H1 (cell line): Measurements from ENCODE around the gene TAF4. TPM values are rescaled to one million over a fixed set of nuclear protein-coding genes. Genes with fewer than 3 reads are reported as not detected.

Source experiments
- CTCF ChIA-PET: fragments of 300-600 bp; sonication (Branson Sonifier 250); formaldehyde crosslinking; loops from one replicate; lab custom pipeline; 2021; ENCODE audit not compliant: partially characterized antibody; lab: Charles Lee
- POLR2A ChIA-PET: fragments of 300-600 bp; sonication (Branson Sonifier 250); formaldehyde crosslinking; loops from one replicate; lab custom pipeline; 2021; ENCODE audit warnings: inconsistent platforms; ENCODE audit not compliant: partially characterized antibody; lab: Charles Lee
- DNase-seq, 2 experiments: peaks; one replicate each; pipeline versions ENCODE4 v3.0.0 to v3.0.0-alpha.2; 2010 to 2022; ENCODE audit warnings: low spot score in 2 of 2, low read depth in 1 of 2, mixed read lengths in 1 of 2
- FAIRE-seq: peaks from 2 replicates; lab custom pipeline; 2011; peaks lifted over from hg19 to GRCh38; lab: Jason Lieb, UNC
- H2AFZ ChIP-seq: 2 replicates; pipeline ENCODE4 v1.8.1; 2012; ENCODE audit warnings: low read length, inconsistent platforms
- H2AK5ac ChIP-seq: 2 replicates; pipeline ENCODE4 v1.6.1; 2013; ENCODE audit warnings: low read depth, low read length
- H2BK120ac ChIP-seq: replicated peaks from 2 replicates; pipeline ENCODE3; 2013; ENCODE audit warnings: low read depth, low read length, inconsistent platforms
- H2BK12ac ChIP-seq: 2 replicates; pipeline ENCODE4 v1.6.1; 2013; ENCODE audit warnings: low read depth, low read length
- H2BK15ac ChIP-seq: 2 replicates; pipeline ENCODE4 v1.6.1; 2013; ENCODE audit warnings: low read length
- H2BK20ac ChIP-seq: 2 replicates; pipeline ENCODE4 v1.6.1; 2013; ENCODE audit warnings: low read length
- H2BK5ac ChIP-seq: 2 replicates; pipeline ENCODE4 v1.6.1; 2013; ENCODE audit warnings: low read depth, low read length
- H3K14ac ChIP-seq: 2 replicates; pipeline ENCODE4 v1.6.1; 2013; ENCODE audit warnings: inconsistent platforms; ENCODE audit not compliant: insufficient read length
- H3K18ac ChIP-seq: 2 replicates; pipeline ENCODE4 v1.6.1; 2013; ENCODE audit warnings: low read length; ENCODE audit errors: extremely low read depth
- H3K23ac ChIP-seq: 2 replicates; pipeline ENCODE4 v1.6.1; 2013; ENCODE audit warnings: inconsistent platforms; ENCODE audit not compliant: insufficient read length
- H3K23me2 ChIP-seq: 2 replicates; pipeline ENCODE4 v1.6.1; 2013; ENCODE audit warnings: low read depth, low read length
- H3K27ac ChIP-seq: 2 replicates; pipeline ENCODE4 v1.6.1; 2011; ENCODE audit warnings: low read depth, low read length, inconsistent platforms
- H3K27me3 ChIP-seq, 4 experiments: replicated peaks in 1 of 4; 1 replicate in 1 of 4; 2 replicates in 3 of 4; pipeline versions ENCODE4 v1.6.1 to v1.8.1; 2011 to 2013; ENCODE audit warnings: low read length in 3 of 4, mild to moderate bottlenecking in 3 of 4, inconsistent platforms in 2 of 4, mixed read lengths in 2 of 4, moderate library complexity in 1 of 4; ENCODE audit not compliant: control insufficient read depth in 3 of 4, insufficient read depth in 3 of 4; ENCODE audit errors: extremely low read depth in 1 of 4
- H3K36me3 ChIP-seq, 4 experiments: 2 replicates each; pipeline versions ENCODE4 v1.6.1 to v1.8.1; 2011 to 2013; ENCODE audit warnings: mild to moderate bottlenecking in 4 of 4, low read length in 3 of 4, moderate library complexity in 2 of 4, control low read depth in 1 of 4, inconsistent platforms in 1 of 4; ENCODE audit not compliant: insufficient read depth in 4 of 4, control insufficient read depth in 2 of 4
- H3K4ac ChIP-seq: replicated peaks from 2 replicates; pipeline ENCODE3; 2013; ENCODE audit warnings: low read length, low read depth, mixed read lengths, inconsistent platforms; ENCODE audit not compliant: insufficient read length
- H3K4me1 ChIP-seq, 4 experiments: replicated peaks in 1 of 4; 1 replicate in 1 of 4; 2 replicates in 3 of 4; pipeline versions ENCODE4 v1.6.1 to v1.8.1; 2011 to 2013; ENCODE audit warnings: low read length in 3 of 4, inconsistent platforms in 2 of 4, mixed read lengths in 1 of 4; ENCODE audit not compliant: insufficient read depth in 4 of 4, control insufficient read depth in 3 of 4
- H3K4me2 ChIP-seq, 2 experiments: 2 replicates each; pipeline versions ENCODE4 v1.6.1 to v1.8.1; 2011 to 2013; ENCODE audit warnings: low read depth in 2 of 2, low read length in 2 of 2, control low read depth in 1 of 2, inconsistent platforms in 1 of 2, mild to moderate bottlenecking in 1 of 2; ENCODE audit not compliant: insufficient read depth in 1 of 2
- H3K4me3 ChIP-seq, 4 experiments: fragments of 200-600, 300-600 bp in 1 of 4; sonication (generic), shearing (Covaris generic), sonication (Bioruptor Twin) in 1 of 4; 2 replicates each; pipeline versions ENCODE4 v1.5.1 to v1.8.1; 2011 to 2016; ENCODE audit warnings: low read length in 4 of 4, low read depth in 3 of 4, control low read depth in 2 of 4, inconsistent platforms in 2 of 4, mild to moderate bottlenecking in 2 of 4, mixed read lengths in 1 of 4, moderate library complexity in 1 of 4; ENCODE audit not compliant: insufficient read depth in 2 of 4; ENCODE audit errors: extremely low read depth in 1 of 4
- H3K56ac ChIP-seq: replicated peaks from 2 replicates; pipeline ENCODE3; 2013; ENCODE audit warnings: low read depth, mild to moderate bottlenecking, mixed read lengths, low read length, inconsistent platforms; ENCODE audit not compliant: insufficient read length
- H3K79me1 ChIP-seq: 2 replicates; pipeline ENCODE4 v1.6.1; 2013; ENCODE audit warnings: low read depth, low read length, control low read depth
- H3K79me2 ChIP-seq, 2 experiments: 2 replicates each; pipeline versions ENCODE4 v1.6.1 to v1.8.1; 2012 to 2013; ENCODE audit warnings: low read length in 2 of 2, mild to moderate bottlenecking in 2 of 2, inconsistent platforms in 1 of 2; ENCODE audit not compliant: insufficient read depth in 2 of 2, control insufficient read depth in 1 of 2
- H3K9ac ChIP-seq, 4 experiments: replicated peaks in 1 of 4; 1 replicate in 1 of 4; 2 replicates in 3 of 4; pipeline versions ENCODE4 v1.6.1 to v1.8.1; 2011 to 2013; ENCODE audit warnings: low read depth in 3 of 4, low read length in 3 of 4, control low read depth in 2 of 4, mild to moderate bottlenecking in 2 of 4, moderate library complexity in 2 of 4, inconsistent platforms in 1 of 4; ENCODE audit errors: extremely low read depth in 1 of 4
- H3K9me3 ChIP-seq, 2 experiments: 2 replicates each; pipeline versions ENCODE4 v1.6.1 to v1.8.1; 2012 to 2013; ENCODE audit warnings: mild to moderate bottlenecking in 2 of 2, moderate library complexity in 2 of 2, control low read depth in 1 of 2, inconsistent platforms in 1 of 2, low read depth in 1 of 2, low read length in 1 of 2, mixed read lengths in 1 of 2; ENCODE audit not compliant: insufficient read depth in 2 of 2
- H4K20me1 ChIP-seq, 2 experiments: replicated peaks in 1 of 2; 2 replicates each; pipeline versions ENCODE3 to v1.8.1; 2011 to 2013; ENCODE audit warnings: inconsistent platforms in 2 of 2, low read length in 2 of 2, mild to moderate bottlenecking in 1 of 2; ENCODE audit not compliant: insufficient read depth in 2 of 2, control insufficient read depth in 1 of 2
- H4K5ac ChIP-seq: 2 replicates; pipeline ENCODE4 v1.6.1; 2013; ENCODE audit warnings: low read length, low read depth, mixed read lengths, inconsistent platforms; ENCODE audit not compliant: insufficient read length
- H4K8ac ChIP-seq: 2 replicates; pipeline ENCODE4 v1.8.0; 2013; ENCODE audit warnings: mild to moderate bottlenecking, moderate library complexity, low read length, inconsistent platforms; ENCODE audit not compliant: insufficient read depth; ENCODE audit errors: extremely low read depth
- H4K91ac ChIP-seq: replicated peaks from 2 replicates; pipeline ENCODE3; 2013; ENCODE audit warnings: low read length, mixed read lengths, inconsistent platforms; ENCODE audit not compliant: insufficient read length
- CEBPB ChIP-seq: IDR thresholded peaks from 2 replicates; pipeline ENCODE4 v1.6.1; 2012; ENCODE audit warnings: low read depth, low read length
- CHD1 ChIP-seq: IDR thresholded peaks from 2 replicates; pipeline ENCODE4 v1.6.1; 2012; ENCODE audit warnings: low read depth, low read length, improper control_type of control experiment
- CREB1 ChIP-seq: IDR thresholded peaks from 2 replicates; pipeline ENCODE4 v1.6.1; 2012; ENCODE audit warnings: inconsistent platforms
- EP300 ChIP-seq, 2 experiments: IDR thresholded peaks; 1 replicate in 1 of 2; 2 replicates in 1 of 2; pipeline ENCODE4 v1.6.1; 2011 to 2012; ENCODE audit warnings: low read depth in 2 of 2, low read length in 2 of 2, mild to moderate bottlenecking in 2 of 2, borderline replicate concordance in 1 of 2, inconsistent platforms in 1 of 2, moderate library complexity in 1 of 2
- GABPA ChIP-seq: IDR thresholded peaks from 2 replicates; pipeline ENCODE4 v1.6.1; 2011; ENCODE audit warnings: mild to moderate bottlenecking, low read length, moderate library complexity, borderline replicate concordance; ENCODE audit not compliant: insufficient read depth
- KDM1A ChIP-seq: fragments of 200-600, 300-600 bp; sonication (generic); IDR thresholded peaks from 2 replicates; pipeline ENCODE4 v1.7.1; 2016; ENCODE audit warnings: mild to moderate bottlenecking, low read length, borderline replicate concordance
- NRF1 ChIP-seq: IDR thresholded peaks from 2 replicates; pipeline ENCODE4 v1.6.1; 2011; ENCODE audit warnings: mild to moderate bottlenecking, low read depth, low read length, improper control_type of control experiment
- RBBP5 ChIP-seq: IDR thresholded peaks from 2 replicates; pipeline ENCODE4 v1.7.1; 2012; ENCODE audit warnings: low read depth, mild to moderate bottlenecking, inconsistent platforms, low read length, moderate library complexity, borderline replicate concordance
- SP4 ChIP-seq: IDR thresholded peaks from 2 replicates; pipeline ENCODE4 v1.6.1; 2012; ENCODE audit warnings: low read length, inconsistent platforms
- SUZ12 ChIP-seq: fragments of 200-600 bp; sonication (generic); IDR thresholded peaks from 2 replicates; pipeline ENCODE4 v1.6.1; 2012; ENCODE audit warnings: mild to moderate bottlenecking, inconsistent platforms, low read length, moderate library complexity, mixed read lengths
- WGBS, 2 experiments: shearing (Covaris generic) in 1 of 2; methylation state at CpG; one replicate each; pipeline versions ENCODE4 v1.1.6 to v1.1.7; 2013 to 2015; ENCODE audit warnings: low lambda C conversion rate in 2 of 2, mixed read lengths in 2 of 2, inconsistent platforms in 1 of 2, low coverage in 1 of 2, missing lambda C conversion rate in 1 of 2; ENCODE audit not compliant: insufficient replicate concordance in 2 of 2, insufficient coverage in 1 of 2, insufficient read length in 1 of 2; ENCODE audit errors: extremely low coverage in 1 of 2, missing lambda C conversion rate in 1 of 2; 5-methylcytosine and 5-hydroxymethylcytosine counted together
- polyA plus RNA-seq, 7 experiments: library from polyadenylated mRNA; depleted of rRNA in 3 of 7; stranded (reverse) in 5 of 7; unstranded in 2 of 7; fragments of >200 nt in 5 of 7; fragments of 200-250 nt in 2 of 7; gene quantifications; 1 replicate in 5 of 7; 2 replicates in 1 of 7; 4 replicates in 1 of 7; pipeline versions ENCODE4 v1.2.1 to v1.2.3, GENCODE V29; 2011 to 2013; ENCODE audit warnings: missing spikeins in 2 of 7, mixed read lengths in 2 of 7
- total RNA-seq: library from RNA; stranded (reverse); fragmentation: NEBNext Ultra II Directional; extraction: Animal tissue kit (Norgen Biotek cat#: 25700); gene quantifications from 2 replicates; pipeline ENCODE4 v1.2.1, GENCODE V29; 2021
- TF ChIP-seq, protein P1 (sequence below): IDR thresholded peaks from 2 replicates; pipeline ENCODE4 v1.6.1; 2012; ENCODE audit warnings: inconsistent platforms
- TF ChIP-seq, protein P2 (sequence below): IDR thresholded peaks from 2 replicates; pipeline ENCODE4 v1.6.1; 2011; ENCODE audit warnings: low read depth, mild to moderate bottlenecking, low read length; ENCODE audit not compliant: insufficient read depth

TAF4 gene
- total and polyA plus RNA-seq, 2 of the 8 experiments (the other 6 are each of a cell fraction or from before 2014, with no cell fraction given), result 16.0 to 30.1 TPM

DNA sequence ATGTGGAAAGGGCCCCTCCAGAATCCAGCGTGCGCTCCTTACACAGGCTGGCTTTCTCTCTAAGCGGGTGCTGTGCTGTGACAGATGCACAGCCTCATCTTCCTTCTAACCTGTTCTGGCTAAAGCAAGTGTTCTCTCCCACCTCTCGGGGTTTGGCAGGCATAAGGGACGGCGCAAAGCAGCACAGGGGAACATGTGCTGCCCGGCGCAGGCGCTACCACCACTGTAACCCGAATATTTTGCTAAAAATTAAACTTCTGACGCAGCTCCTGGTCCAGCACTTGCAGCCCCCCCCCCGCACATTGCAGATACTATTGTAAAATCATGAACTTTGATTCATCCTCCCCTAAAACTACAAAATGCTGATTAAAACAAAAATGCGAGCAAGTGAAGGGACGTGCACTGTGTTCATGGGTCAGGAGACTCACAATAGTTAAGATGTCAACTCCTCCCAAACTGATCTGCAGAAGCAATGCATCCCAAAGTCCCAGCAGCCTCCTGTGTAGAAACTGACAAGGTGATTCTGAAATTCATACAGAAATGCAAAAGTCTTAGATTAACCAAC lies 43.0 kb downstream of the TAF4 start:
- H3K4me3 ChIP-seq, result no peak overlapping the region
- peaks cover 46% of the 10 kb centered on the region for H3K79me1 ChIP-seq
- no peak overlapping the region for H3K4me2 ChIP-seq
- 90% methylated on average over 14 of the region's 14 CpGs; no CpG with 5 or more reads in 1 of the 2 experiments for WGBS, 2 experiments
- no peak overlapping the region for H3K18ac ChIP-seq
- no peaks in the 10 kb centered on the region for H3K27me3 ChIP-seq
- H2BK5ac ChIP-seq, result no peak overlapping the region; the same call in 1 of the 2 replicates
- H3K79me2 ChIP-seq, result peaks cover 38 to 98% of the 10 kb centered on the region in 2 experiments
- H2BK20ac ChIP-seq, result no peak overlapping the region
- CTCF ChIA-PET, result interaction anchor here (0.7 to 4.3 kb wide), 5 partner anchors 10 to 114 kb away, joined by 3 to 22 read pairs (median 5); no protein-coding TSS in a partner anchor
- H4K91ac ChIP-seq, result no peak overlapping the region
- no peak overlapping the region for H3K56ac ChIP-seq
- no peak overlapping the region for H2BK120ac ChIP-seq
- no peak overlapping the region for H3K23ac ChIP-seq
- no peak overlapping the region for H3K4ac ChIP-seq
- H3K9ac ChIP-seq, result no peak overlapping the region
- FAIRE-seq (no peak), DNase-seq (no peak)
- no peak overlapping the region for H2AFZ ChIP-seq
- H4K8ac ChIP-seq, result no peak overlapping the region
- H4K20me1 ChIP-seq, result peaks cover 21 to 43% of the 10 kb centered on the region in 2 experiments
- H2BK12ac ChIP-seq, result 0 out of 2 replicates have a peak overlapping the region, but pooled peaks have one; percentile 50
- no peaks in the 10 kb centered on the region for H3K9me3 ChIP-seq
- H3K36me3 ChIP-seq, result no peaks in the 10 kb centered on the region
- H3K4me1 ChIP-seq, result peaks cover 2 to 18% (median 10%) of the 10 kb centered on the region in 4 experiments
- no peak overlapping the region for H3K27ac ChIP-seq
- POLR2A ChIA-PET, result interaction anchor here (1.0 kb wide), 1 partner anchor 10 kb away, joined by 3 read pairs; no protein-coding TSS in a partner anchor
- no peak overlapping the region for H3K14ac ChIP-seq
- no peaks in the 10 kb centered on the region for H3K23me2 ChIP-seq
- no peak overlapping the region for H4K5ac ChIP-seq
- H2BK15ac ChIP-seq, result no peak overlapping the region
- no peak overlapping the region for H2AK5ac ChIP-seq
- TF ChIP-seq, protein P1, sequence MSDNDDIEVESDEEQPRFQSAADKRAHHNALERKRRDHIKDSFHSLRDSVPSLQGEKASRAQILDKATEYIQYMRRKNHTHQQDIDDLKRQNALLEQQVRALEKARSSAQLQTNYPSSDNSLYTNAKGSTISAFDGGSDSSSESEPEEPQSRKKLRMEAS, result no peak
- TF ChIP-seq SP4 (no peak), CHD1 (no peak), RBBP5 (no peak), CREB1 (no peak), NRF1 (no peak), SUZ12 (no peak), GABPA (no peak), CEBPB (no peak), KDM1A (no peak), EP300 (IDR thresholded peaks at IDR 0.05; ENCODE audit: borderline replicate concordance in 1 of 2, low read depth in 2 of 2, low read length in 2 of 2) (no peak)
- TF ChIP-seq, protein P2, sequence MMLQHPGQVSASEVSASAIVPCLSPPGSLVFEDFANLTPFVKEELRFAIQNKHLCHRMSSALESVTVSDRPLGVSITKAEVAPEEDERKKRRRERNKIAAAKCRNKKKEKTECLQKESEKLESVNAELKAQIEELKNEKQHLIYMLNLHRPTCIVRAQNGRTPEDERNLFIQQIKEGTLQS, result no peak
